Thyroid gland (tissue), 4 donors: ENCODE data around the gene ZFC3H1.

ENCODE experiments used
- POLR2A ChIP-seq, 2 donors: fragments of 450-650 bp; IDR thresholded peaks; one replicate each; pipeline ENCODE4 v1.6.1; 2017; ENCODE audit warnings: antibody characterized with exemption in 2 of 2, mild to moderate bottlenecking in 2 of 2, moderate library complexity in 1 of 2
- TF ChIP-seq, protein P1 (sequence below), 6 experiments: fragments of 200-600 bp in 3 of 6; fragments of 450-650 bp in 3 of 6; sonication (generic) in 3 of 6; IDR thresholded peaks; one replicate each; pipeline ENCODE4 v1.5.1; 2016 to 2019; ENCODE audit warnings: antibody characterized with exemption in 6 of 6, mild to moderate bottlenecking in 2 of 6, inconsistent platforms in 1 of 6, moderate library complexity in 1 of 6

DNA sequence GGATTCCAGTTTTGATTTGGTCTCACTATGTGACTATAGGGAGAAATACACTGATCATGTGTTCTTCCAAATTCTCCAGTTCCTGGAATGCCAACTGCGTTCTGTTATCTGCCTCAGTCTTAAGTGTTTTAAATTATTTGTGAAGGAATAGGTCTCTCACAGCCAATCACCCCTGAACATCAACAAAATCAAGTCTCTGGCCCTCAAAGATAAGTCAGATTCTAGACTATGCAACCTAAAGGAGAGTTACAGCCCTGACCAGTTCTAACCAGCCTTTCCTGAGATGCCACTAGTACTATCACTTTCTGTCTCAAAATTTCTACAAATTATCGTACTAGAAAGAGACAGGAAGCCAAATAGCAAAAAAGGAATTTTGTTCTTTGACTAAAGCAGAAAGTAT lies 22.3 kb downstream of the ZFC3H1 start:
- TF ChIP-seq, protein P1, sequence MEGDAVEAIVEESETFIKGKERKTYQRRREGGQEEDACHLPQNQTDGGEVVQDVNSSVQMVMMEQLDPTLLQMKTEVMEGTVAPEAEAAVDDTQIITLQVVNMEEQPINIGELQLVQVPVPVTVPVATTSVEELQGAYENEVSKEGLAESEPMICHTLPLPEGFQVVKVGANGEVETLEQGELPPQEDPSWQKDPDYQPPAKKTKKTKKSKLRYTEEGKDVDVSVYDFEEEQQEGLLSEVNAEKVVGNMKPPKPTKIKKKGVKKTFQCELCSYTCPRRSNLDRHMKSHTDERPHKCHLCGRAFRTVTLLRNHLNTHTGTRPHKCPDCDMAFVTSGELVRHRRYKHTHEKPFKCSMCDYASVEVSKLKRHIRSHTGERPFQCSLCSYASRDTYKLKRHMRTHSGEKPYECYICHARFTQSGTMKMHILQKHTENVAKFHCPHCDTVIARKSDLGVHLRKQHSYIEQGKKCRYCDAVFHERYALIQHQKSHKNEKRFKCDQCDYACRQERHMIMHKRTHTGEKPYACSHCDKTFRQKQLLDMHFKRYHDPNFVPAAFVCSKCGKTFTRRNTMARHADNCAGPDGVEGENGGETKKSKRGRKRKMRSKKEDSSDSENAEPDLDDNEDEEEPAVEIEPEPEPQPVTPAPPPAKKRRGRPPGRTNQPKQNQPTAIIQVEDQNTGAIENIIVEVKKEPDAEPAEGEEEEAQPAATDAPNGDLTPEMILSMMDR (IDR thresholded peaks at IDR 0.05) = no peak
- TF ChIP-seq POLR2A (IDR thresholded peaks at IDR 0.05) = no peak
